ENCODE results near the gene VIT.

- TF ChIP-seq CTCF (conservative IDR thresholded peaks at IDR 0.05 in 1 of 2, IDR thresholded peaks at IDR 0.05 in 1 of 2; ENCODE audit: low read depth in 1 of 2, low read length in 2 of 2) (no peak), EZH2 (IDR thresholded peaks at IDR 0.05; ENCODE audit: low read length, missing control alignments) (no peak)
Observed at GRCh38 chr2:36831185-36831584, 134.7 kb downstream of the VIT start.
